H1 (cell line): ENCODE measurements around the gene DDX23. TPM values are rescaled to one million over a fixed set of nuclear protein-coding genes. Genes with fewer than 3 reads are reported as not detected.

Experiments used
- CBX5 ChIP-seq: fragments of 300-800, 300-1000 bp; sonication (generic); IDR thresholded peaks from 2 replicates; pipeline ENCODE4 v1.7.1; 2016; ENCODE audit warnings: antibody characterized with exemption, low read length, low read depth
- HDAC2 ChIP-seq, 2 experiments: fragments of 300-600 bp in 1 of 2; sonication (generic) in 1 of 2; IDR thresholded peaks; 2 replicates each; pipeline ENCODE4 v1.6.1; 2011 to 2012; ENCODE audit warnings: low read depth in 2 of 2, low read length in 2 of 2, mild to moderate bottlenecking in 2 of 2, moderate library complexity in 2 of 2, borderline replicate concordance in 1 of 2, inconsistent platforms in 1 of 2
- RBBP5 ChIP-seq: IDR thresholded peaks from 2 replicates; pipeline ENCODE4 v1.7.1; 2012; ENCODE audit warnings: low read depth, mild to moderate bottlenecking, inconsistent platforms, low read length, moderate library complexity, borderline replicate concordance
- polyA plus RNA-seq, 7 experiments: library from polyadenylated mRNA; depleted of rRNA in 3 of 7; stranded (reverse) in 5 of 7; unstranded in 2 of 7; fragments of >200 nt in 5 of 7; fragments of 200-250 nt in 2 of 7; gene quantifications; 1 replicate in 5 of 7; 2 replicates in 1 of 7; 4 replicates in 1 of 7; pipeline versions ENCODE4 v1.2.1 to v1.2.3, GENCODE V29; 2011 to 2013; ENCODE audit warnings: missing spikeins in 2 of 7, mixed read lengths in 2 of 7
- total RNA-seq: library from RNA; stranded (reverse); fragmentation: NEBNext Ultra II Directional; extraction: Animal tissue kit (Norgen Biotek cat#: 25700); gene quantifications from 2 replicates; pipeline ENCODE4 v1.2.1, GENCODE V29; 2021
- TF ChIP-seq, protein P1 (sequence below): fragments of 300-600 bp; sonication (generic); IDR thresholded peaks from 2 replicates; pipeline ENCODE4 v1.7.1; 2012; ENCODE audit warnings: low read length, moderate library complexity, mild to moderate bottlenecking, inconsistent platforms; ENCODE audit not compliant: insufficient replicate concordance

The DDX23 gene
- total and polyA plus RNA-seq, 2 of the 8 experiments (the other 6 are each of a cell fraction or from before 2014, with no cell fraction given), result 43.5 to 107 TPM

- TF ChIP-seq RBBP5 (no peak), HDAC2 (IDR thresholded peaks at IDR 0.05; ENCODE audit: borderline replicate concordance in 1 of 2, low read depth in 2 of 2, low read length in 2 of 2) (no peak), CBX5 (no peak)
- TF ChIP-seq, protein P1, sequence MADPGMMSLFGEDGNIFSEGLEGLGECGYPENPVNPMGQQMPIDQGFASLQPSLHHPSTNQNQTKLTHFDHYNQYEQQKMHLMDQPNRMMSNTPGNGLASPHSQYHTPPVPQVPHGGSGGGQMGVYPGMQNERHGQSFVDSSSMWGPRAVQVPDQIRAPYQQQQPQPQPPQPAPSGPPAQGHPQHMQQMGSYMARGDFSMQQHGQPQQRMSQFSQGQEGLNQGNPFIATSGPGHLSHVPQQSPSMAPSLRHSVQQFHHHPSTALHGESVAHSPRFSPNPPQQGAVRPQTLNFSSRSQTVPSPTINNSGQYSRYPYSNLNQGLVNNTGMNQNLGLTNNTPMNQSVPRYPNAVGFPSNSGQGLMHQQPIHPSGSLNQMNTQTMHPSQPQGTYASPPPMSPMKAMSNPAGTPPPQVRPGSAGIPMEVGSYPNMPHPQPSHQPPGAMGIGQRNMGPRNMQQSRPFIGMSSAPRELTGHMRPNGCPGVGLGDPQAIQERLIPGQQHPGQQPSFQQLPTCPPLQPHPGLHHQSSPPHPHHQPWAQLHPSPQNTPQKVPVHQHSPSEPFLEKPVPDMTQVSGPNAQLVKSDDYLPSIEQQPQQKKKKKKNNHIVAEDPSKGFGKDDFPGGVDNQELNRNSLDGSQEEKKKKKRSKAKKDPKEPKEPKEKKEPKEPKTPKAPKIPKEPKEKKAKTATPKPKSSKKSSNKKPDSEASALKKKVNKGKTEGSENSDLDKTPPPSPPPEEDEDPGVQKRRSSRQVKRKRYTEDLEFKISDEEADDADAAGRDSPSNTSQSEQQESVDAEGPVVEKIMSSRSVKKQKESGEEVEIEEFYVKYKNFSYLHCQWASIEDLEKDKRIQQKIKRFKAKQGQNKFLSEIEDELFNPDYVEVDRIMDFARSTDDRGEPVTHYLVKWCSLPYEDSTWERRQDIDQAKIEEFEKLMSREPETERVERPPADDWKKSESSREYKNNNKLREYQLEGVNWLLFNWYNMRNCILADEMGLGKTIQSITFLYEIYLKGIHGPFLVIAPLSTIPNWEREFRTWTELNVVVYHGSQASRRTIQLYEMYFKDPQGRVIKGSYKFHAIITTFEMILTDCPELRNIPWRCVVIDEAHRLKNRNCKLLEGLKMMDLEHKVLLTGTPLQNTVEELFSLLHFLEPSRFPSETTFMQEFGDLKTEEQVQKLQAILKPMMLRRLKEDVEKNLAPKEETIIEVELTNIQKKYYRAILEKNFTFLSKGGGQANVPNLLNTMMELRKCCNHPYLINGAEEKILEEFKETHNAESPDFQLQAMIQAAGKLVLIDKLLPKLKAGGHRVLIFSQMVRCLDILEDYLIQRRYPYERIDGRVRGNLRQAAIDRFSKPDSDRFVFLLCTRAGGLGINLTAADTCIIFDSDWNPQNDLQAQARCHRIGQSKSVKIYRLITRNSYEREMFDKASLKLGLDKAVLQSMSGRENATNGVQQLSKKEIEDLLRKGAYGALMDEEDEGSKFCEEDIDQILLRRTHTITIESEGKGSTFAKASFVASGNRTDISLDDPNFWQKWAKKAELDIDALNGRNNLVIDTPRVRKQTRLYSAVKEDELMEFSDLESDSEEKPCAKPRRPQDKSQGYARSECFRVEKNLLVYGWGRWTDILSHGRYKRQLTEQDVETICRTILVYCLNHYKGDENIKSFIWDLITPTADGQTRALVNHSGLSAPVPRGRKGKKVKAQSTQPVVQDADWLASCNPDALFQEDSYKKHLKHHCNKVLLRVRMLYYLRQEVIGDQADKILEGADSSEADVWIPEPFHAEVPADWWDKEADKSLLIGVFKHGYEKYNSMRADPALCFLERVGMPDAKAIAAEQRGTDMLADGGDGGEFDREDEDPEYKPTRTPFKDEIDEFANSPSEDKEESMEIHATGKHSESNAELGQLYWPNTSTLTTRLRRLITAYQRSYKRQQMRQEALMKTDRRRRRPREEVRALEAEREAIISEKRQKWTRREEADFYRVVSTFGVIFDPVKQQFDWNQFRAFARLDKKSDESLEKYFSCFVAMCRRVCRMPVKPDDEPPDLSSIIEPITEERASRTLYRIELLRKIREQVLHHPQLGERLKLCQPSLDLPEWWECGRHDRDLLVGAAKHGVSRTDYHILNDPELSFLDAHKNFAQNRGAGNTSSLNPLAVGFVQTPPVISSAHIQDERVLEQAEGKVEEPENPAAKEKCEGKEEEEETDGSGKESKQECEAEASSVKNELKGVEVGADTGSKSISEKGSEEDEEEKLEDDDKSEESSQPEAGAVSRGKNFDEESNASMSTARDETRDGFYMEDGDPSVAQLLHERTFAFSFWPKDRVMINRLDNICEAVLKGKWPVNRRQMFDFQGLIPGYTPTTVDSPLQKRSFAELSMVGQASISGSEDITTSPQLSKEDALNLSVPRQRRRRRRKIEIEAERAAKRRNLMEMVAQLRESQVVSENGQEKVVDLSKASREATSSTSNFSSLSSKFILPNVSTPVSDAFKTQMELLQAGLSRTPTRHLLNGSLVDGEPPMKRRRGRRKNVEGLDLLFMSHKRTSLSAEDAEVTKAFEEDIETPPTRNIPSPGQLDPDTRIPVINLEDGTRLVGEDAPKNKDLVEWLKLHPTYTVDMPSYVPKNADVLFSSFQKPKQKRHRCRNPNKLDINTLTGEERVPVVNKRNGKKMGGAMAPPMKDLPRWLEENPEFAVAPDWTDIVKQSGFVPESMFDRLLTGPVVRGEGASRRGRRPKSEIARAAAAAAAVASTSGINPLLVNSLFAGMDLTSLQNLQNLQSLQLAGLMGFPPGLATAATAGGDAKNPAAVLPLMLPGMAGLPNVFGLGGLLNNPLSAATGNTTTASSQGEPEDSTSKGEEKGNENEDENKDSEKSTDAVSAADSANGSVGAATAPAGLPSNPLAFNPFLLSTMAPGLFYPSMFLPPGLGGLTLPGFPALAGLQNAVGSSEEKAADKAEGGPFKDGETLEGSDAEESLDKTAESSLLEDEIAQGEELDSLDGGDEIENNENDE, result no peak
Measured at GRCh38 chr12:48800457-48800856, 51.5 kb downstream of the DDX23 start (continued).
